Epithelial cell of esophagus (primary cell): Measurements from ENCODE around the gene CABYR.
"Not testable (repeated sequence)": the region's sequence is repeated elsewhere in the genome, so short reads cannot be mapped to it uniquely, and the experiment has no call there.

Experiments
- DNase-seq: peaks from one replicate; pipeline ENCODE4 v3.0.0; 2010; ENCODE audit warnings: low read depth
- H3K4me3 ChIP-seq: 2 replicates; pipeline ENCODE4 v1.5.1; 2011; ENCODE audit warnings: mild to moderate bottlenecking, low read length, control low read depth
- CTCF ChIP-seq: IDR thresholded peaks from 2 replicates; pipeline ENCODE4 v1.5.1; 2011; ENCODE audit warnings: low read depth, mild to moderate bottlenecking, low read length, control low read depth, inconsistent platforms; ENCODE audit not compliant: insufficient read depth; ENCODE audit errors: missing control alignments

Gene CABYR

GRCh38 chr18:24127735-24128134 is 11.1 kb upstream of the CABYR start:
- H3K4me3 ChIP-seq, result no peak overlapping the region
- DNase-seq, result no peak
- no peak for TF ChIP-seq CTCF

- no peak for TF ChIP-seq CTCF
- no peak overlapping the region for H3K4me3 ChIP-seq
- DNase-seq, result peak; percentile 14
Observed at GRCh38 chr18:24128700-24129099, 10.2 kb upstream of the CABYR start.

- no peak for TF ChIP-seq CTCF
- H3K4me3 ChIP-seq, result no peak overlapping the region
- DNase-seq, result peak; percentile 30
Observed at GRCh38 chr18:24130494-24130893, 8.4 kb upstream of the CABYR start.

DNA sequence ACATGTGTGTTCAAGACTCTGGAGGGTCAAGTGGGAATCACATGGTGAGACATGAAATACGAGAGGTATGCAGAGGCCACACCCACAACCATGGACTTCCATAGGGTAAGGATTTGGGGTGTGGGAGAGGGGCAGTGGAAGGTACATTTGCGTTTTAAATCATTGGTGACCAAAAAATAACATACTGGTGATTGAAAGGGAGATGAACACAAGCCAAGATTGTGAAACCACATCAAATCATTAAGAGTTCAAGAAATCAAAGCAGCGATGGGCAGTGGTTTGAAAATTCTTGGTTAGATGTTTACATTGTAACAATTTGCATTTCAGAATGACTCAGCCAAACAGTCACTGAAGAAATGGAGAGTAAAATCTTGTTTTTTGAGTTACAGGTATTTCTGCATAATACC is 1.9 kb upstream of the CABYR start:
- no peak for TF ChIP-seq CTCF
- no peak overlapping the region for H3K4me3 ChIP-seq
- DNase-seq, result peak; percentile 56

DNA sequence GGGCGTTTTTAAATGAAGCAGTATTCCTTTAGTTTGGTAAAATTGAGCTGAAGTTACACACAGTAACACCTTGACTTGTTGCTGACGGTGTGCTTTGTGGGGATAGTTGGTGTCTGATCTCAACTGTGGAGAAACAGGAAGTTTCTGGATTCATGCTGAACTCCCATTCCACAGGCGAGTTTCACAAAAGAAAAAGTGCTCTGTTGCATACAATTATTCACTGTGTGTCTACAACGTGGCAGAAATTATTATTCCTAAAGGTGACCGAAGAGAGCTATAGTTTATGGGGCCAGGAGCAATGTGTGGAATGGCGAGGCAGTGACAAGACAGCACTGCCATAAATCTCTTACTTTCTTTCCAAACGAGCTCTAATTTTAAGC is 463 bp upstream of the CABYR start:
- peak overlapping the region; percentile 67 for H3K4me3 ChIP-seq
- no peak for TF ChIP-seq CTCF
- DNase-seq, result peak; percentile 14

- no peak for DNase-seq
- no peak overlapping the region for H3K4me3 ChIP-seq
- no peak for TF ChIP-seq CTCF
Observed at GRCh38 chr18:24140697-24141096, 1.8 kb downstream of the CABYR start.

GRCh38 chr18:24142376-24142775 is 3.5 kb downstream of the CABYR start:
- TF ChIP-seq CTCF, result no peak
- DNase-seq, result no peak
- no peak overlapping the region for H3K4me3 ChIP-seq

DNA sequence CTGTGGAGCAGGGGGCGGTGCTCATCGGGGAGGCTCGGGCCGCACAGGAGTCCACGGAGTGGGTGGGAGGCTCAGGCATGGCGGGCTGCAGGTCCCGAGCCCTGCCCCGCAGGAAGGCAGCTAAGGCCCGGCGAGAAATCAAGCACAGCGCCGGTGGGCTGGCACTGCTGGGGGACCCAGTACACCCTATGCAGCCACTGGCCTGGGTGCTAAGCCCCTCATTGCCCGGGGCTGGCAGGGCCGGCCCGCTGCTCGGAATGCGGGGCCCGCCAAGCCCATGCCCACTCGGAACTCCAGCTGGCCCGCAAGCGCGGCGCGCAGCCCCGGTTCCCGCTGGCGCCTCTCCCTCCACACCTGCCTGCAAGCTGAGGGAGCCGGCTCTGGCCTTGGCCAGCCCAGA is 10.7 kb downstream of the CABYR start:
- not testable (repeated sequence) for DNase-seq, H3K4me3 ChIP-seq
